Breast epithelium (tissue), 3 donors: Measurements from ENCODE around the gene PRDM2.

Experiments
- POLR2A ChIP-seq: fragments of 450-650 bp; IDR thresholded peaks from one replicate; pipeline ENCODE4 v1.6.1; 2016; ENCODE audit warnings: antibody characterized with exemption, mild to moderate bottlenecking, moderate library complexity
- POLR2AphosphoS5 ChIP-seq, 3 donors: sonication (generic); formaldehyde crosslinking; IDR thresholded peaks; one replicate each; pipeline ENCODE4 v1.6.1; 2017; ENCODE audit warnings: antibody characterized with exemption in 3 of 3
- TF ChIP-seq, protein P1 (sequence below), 3 donors: fragments of 450-650 bp; IDR thresholded peaks; one replicate each; pipeline ENCODE4 v1.5.1; 2016 to 2017; ENCODE audit warnings: antibody characterized with exemption in 3 of 3, mild to moderate bottlenecking in 3 of 3, moderate library complexity in 3 of 3

DNA sequence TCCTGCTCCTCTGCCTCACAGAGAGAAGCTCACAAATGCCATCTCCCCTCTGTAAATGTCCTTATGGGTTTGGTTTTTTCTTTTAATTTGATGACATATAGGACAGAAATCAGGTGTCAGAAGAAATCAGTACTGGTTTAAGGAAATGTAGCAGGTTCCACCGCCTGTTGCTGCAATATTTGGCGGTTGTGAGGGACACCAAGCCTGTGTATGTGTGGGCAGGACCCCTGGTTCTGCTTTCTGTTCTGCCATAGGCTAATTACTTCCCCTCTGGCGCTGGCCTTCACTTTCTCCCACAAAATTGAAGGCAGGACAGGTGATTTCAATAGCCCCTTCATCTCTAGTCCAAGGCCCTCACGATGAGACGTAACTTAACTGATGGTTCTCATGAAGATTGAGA is 69.2 kb downstream of the PRDM2 start:
- TF ChIP-seq, protein P1, sequence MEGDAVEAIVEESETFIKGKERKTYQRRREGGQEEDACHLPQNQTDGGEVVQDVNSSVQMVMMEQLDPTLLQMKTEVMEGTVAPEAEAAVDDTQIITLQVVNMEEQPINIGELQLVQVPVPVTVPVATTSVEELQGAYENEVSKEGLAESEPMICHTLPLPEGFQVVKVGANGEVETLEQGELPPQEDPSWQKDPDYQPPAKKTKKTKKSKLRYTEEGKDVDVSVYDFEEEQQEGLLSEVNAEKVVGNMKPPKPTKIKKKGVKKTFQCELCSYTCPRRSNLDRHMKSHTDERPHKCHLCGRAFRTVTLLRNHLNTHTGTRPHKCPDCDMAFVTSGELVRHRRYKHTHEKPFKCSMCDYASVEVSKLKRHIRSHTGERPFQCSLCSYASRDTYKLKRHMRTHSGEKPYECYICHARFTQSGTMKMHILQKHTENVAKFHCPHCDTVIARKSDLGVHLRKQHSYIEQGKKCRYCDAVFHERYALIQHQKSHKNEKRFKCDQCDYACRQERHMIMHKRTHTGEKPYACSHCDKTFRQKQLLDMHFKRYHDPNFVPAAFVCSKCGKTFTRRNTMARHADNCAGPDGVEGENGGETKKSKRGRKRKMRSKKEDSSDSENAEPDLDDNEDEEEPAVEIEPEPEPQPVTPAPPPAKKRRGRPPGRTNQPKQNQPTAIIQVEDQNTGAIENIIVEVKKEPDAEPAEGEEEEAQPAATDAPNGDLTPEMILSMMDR (IDR thresholded peaks at IDR 0.05) = no peak
- TF ChIP-seq POLR2A (no peak), POLR2AphosphoS5 (IDR thresholded peaks at IDR 0.05) (no peak)
